ENCODE data around the gene IFNG-AS1.
A peak's percentile ranks its signal among the peaks of the same experiment; 100 is the strongest.

IFNG-AS1 gene

DNA sequence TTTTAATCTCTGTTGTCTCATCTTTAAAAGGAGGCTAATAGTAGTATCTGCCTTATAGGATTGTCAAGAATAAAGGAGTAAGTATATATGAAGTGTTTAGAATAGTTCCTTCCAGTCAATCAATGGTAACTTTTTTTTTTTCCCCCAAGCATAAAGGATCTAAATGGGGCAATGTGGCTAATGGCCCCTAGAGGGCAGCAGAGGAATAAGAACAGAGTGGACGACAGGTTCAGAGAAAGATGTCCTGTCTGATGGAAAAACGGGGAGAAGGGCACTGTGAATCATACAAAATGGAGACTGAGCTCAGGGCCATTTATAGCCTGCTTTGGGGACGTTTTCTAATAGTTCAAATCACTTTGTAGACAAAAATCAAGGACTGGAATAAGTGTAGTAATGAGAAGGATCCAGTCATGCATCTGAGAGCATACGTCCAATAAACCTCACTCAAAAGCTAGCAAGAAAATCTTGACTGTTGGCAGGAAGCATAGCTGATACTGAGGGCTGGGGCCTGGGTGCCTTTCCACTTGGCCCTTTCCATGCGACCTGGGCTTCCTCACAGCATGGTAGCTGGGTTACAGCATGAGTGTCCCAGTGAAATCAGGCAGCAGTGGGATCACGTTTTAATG is 51.3 kb downstream of the IFNG-AS1 start:
- peak; percentile 78 for DNase-seq

DNA sequence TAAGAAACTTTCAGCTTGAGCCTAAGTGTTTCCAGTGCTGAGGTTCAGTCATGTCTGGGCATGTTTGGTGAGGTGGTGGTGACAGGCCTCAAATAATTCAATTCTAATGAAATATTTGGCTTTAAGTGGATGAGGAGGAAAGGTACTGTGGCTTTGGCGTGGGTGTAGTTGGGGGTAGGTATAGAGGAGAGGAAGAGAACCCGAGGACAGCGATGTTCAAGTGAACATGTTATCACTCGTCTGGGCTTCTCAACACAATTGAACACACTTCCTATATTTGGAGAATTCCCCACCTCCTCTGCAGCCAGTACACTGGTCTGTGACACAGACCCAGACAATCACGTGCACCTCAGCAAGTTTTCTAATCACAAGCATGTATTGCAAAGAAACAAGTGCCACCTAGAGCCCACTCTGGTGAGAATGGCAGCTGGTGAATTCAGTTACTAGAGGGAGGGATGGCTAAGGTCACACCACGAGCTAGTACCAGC is 53.0 kb downstream of the IFNG-AS1 start:
- no peak for DNase-seq

DNA sequence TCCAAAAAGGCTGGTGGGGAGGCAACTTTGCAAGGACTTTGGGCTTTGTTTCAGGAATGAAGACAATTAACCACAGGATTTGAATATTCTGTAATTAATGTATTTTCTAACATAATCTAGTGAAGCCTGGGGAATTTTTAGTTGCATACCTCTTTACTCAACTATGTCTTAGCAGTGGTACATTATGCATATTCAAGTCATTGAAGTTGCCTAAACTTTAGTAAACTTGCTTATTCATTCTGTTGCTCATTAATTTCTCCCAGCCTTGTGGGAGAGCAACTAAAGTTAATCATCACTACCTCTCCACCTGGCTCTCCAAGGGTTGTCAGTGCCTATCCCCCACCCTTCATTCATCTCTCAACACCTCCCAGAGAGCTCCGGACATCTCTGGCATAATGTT is 54.2 kb downstream of the IFNG-AS1 start:
- no peak for DNase-seq

DNA sequence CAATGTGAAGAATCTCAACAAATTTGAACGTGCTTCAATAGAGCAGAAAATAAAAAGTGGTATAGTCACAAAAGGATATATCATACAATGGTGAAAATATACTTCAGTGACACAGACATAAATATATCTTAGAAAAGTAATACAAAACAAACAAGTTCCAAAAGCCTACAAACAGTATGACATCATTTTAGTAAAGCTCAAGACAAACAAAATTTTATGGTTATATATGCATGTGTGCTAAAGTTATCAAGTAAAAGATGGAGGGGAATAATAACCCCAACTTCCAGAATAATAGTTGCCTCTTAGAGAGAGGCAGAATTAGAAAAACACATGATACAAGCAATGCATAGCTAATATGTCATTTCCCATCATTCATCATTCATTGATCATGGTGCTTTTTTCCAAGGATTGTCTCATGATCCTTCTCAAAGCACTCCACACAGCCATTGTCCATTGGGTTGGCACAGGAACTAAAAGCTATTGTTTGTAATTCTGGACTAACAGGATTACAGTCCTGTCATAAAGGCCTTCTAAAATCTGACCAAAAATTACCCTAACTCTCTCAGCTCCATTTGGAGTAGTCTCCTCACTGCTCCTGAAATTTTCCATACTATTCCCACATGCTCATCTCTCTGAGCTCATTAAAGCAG is 59.5 kb downstream of the IFNG-AS1 start:
- DNase-seq, result no peak

DNA sequence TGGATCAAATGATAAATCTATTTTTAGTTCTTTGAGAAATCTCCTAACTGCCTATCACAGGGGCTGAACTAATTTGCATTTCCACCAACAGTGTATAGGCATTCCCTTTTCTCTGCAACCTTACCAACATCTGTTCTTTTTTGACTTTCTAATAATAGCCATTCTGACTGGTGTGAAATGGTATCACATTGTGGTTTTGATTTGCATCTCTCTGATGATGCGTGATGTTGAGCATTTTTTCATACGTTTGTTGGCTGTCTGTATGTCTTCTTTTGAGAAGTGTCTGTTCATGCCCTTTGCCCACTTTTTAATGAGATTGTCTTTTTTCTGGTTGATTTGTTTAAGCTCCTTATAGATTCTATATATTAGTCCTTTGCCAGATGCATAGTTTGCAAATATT is 67.1 kb downstream of the IFNG-AS1 start:
- DNase-seq, result no peak

DNA sequence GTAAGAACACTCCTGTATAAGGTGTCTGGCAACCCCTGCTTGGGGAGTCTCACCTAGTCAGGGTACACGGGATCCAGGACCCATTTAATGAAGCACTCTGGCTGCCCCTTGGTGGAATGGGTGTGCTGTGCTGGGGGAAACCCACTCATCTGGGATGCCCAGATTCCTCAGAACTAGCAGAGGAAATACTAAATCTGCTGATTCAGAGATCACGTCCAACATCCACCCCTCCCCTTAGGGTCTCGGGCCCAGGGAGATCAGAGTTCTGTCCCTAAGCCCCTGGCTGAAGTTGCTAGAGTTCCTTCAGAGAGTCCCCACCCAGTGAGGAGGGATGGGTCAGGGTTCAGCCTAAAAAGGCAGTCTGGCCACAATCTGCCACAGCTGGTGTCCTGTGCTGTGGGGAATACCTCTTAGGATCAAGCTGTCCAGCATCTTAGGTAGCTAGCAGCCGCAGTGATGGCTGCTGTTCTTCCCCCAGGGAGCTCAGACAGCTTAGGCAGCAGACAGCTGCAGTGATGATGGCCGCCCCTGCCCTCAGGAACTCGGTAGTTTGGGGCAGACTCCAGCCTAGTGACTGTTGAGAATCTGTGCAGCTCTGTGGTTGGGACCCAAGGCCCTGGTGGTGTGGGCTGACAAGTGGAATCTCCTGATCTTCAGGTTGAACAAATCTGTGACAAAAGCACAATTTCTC is 74.8 kb downstream of the IFNG-AS1 start:
- no peak for DNase-seq

DNA sequence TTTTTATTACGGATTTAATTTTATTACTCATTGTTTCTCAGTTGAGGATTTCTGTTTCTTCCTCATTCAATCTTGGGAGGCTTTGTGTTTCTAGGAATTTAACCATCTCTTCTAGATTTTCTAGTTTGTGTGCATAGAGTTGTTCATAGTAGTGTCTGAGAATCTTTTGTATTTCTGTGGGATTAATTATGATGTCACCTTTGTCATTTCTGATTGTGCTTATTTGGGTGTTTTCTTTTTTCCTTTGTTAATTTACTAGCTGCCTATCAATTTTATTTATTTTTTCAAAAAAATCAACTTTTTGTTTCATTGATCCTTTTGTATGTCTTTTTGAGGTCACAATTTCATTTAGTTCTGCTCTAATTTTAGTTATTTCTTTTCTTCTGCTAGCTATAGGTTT is 75.9 kb downstream of the IFNG-AS1 start:
- no peak for DNase-seq

DNA sequence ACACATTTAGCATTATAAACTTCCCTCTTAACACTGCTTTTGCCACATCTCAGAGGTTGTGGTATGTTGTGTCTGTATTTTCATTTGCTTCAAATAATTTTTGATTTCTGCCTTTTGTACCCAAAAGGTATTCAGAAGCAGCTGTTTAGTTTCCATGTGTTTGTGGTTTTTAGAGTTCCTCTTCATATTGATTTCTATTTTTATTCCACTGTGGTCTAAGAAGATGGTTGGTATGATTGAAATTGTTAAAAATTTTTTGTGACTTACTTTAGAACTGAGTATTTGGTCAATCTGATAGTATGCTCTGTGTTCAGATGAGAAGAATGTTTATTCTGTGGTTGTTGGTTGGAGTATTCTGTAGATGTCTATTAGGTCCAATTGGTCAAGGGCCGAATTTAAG is 76.4 kb downstream of the IFNG-AS1 start:
- no peak for DNase-seq

DNA sequence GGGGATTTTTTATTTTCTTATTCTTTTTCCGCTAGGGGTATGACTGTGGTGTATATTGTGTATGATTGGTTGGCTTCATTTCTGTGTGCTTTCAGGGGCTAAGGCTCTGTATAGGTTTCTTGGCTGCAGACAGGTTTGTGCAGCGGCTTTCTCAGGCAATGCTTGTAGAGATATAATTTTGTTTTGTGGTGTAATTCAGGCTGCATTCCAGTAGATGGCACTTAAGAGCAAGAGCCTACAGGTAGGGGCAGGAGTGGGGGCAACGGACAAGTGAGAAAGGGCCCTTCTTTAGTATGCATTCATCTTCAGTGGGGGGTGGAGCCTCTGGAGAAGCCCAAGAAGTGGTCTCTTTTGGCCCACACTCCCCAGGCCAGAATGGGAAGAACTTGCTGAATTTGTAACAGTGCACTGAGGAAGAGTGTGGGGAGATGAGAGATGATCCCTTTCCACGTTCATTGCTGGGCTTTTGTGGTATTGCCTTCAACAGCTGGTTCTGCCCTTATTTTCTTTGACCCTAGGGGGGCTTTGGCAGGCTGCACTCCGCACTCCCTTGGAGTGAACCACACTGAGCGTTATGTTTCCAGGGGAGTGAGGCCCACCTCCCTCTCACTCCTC is 78.6 kb downstream of the IFNG-AS1 start:
- DNase-seq, result no peak

DNA sequence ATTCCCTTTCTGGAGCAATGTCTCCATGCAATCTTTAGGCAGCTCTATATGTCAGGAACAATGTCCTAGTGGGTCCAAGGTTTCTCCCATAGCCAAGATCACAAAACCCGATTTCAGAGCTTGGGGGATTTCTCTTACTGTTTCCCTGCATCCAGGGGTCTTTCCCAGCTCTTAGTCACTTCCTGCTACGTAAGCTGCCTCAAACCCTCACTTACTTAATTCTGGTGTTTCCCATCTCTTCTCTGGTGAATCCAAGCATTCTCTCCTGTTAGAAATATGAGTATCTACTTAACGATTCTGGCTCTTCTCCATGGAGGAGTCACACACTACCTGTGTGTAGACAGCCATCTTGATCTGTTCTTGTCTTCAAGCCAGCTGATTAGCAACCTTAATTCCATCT is 80.0 kb downstream of the IFNG-AS1 start:
- no peak for DNase-seq

Measured in NCI-H1694 (cell line).